ENCODE data around the gene BICRA.

Gene BICRA

DNA sequence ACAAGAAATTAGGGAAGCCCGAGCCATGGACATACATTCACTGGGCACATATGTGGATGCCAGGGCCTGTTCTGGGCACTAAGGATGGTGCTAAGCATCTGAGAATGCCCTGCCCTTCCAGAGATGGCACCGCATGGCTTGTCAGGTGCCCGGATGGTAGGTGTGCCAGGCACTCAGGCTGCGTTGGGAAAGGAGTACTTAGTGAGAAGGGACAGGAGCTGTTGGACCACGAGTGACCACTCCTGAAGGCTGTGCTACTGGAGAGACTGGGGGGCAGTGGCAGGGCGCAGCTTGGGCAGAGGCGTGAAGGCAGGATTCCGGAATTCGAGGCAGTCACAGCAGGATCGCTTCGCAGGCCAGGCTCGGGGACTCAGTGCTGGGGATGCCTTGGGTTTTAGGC lies 66.3 kb downstream of the BICRA start:
- no peak for FAIRE-seq
- TF ChIP-seq POLR2A (IDR thresholded peaks at IDR 0.05; ENCODE audit: low read depth, low read length), result no peak
- DNase-seq (ENCODE audit: insufficient read length, low spot score), result no peak

- no peak for TF ChIP-seq POLR2A (IDR thresholded peaks at IDR 0.05; ENCODE audit: low read depth, low read length)
- FAIRE-seq, result no peak
- no peak for DNase-seq (ENCODE audit: insufficient read length, low spot score)
Observed at GRCh38 chr19:47675859-47676258, 66.9 kb downstream of the BICRA start.

- no peak for DNase-seq (ENCODE audit: insufficient read length, low spot score)
- no peak for TF ChIP-seq POLR2A (IDR thresholded peaks at IDR 0.05; ENCODE audit: low read depth, low read length)
- FAIRE-seq, result no peak
Observed at GRCh38 chr19:47676811-47677210, 67.9 kb downstream of the BICRA start.

DNA sequence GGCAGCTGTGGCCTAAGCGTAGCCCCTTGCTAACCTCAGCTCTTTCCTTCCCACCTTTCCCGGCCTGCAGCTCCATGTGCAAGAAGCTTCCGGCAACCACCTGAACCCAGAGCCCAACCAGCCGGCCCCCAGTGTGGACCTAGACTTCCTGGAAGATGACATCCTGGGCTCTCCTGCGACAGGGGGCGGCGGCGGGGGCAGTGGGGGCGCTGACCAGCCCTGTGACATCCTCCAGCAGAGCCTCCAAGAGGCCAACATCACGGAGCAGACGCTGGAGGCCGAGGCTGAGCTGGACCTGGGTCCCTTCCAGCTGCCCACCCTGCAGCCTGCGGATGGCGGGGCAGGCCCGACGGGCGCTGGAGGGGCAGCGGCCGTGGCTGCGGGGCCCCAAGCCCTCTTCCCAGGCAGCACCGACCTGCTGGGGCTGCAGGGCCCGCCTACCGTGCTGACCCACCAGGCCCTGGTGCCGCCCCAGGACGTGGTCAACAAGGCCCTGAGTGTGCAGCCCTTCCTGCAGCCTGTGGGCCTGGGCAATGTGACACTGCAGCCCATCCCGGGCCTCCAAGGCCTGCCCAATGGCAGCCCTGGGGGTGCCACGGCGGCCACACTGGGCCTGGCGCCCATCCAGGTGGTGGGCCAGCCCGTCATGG lies 70.4 kb downstream of the BICRA start:
- FAIRE-seq, result no peak
- TF ChIP-seq POLR2A (IDR thresholded peaks at IDR 0.05; ENCODE audit: low read depth, low read length), result no peak
- DNase-seq (ENCODE audit: insufficient read length, low spot score), result no peak

DNA sequence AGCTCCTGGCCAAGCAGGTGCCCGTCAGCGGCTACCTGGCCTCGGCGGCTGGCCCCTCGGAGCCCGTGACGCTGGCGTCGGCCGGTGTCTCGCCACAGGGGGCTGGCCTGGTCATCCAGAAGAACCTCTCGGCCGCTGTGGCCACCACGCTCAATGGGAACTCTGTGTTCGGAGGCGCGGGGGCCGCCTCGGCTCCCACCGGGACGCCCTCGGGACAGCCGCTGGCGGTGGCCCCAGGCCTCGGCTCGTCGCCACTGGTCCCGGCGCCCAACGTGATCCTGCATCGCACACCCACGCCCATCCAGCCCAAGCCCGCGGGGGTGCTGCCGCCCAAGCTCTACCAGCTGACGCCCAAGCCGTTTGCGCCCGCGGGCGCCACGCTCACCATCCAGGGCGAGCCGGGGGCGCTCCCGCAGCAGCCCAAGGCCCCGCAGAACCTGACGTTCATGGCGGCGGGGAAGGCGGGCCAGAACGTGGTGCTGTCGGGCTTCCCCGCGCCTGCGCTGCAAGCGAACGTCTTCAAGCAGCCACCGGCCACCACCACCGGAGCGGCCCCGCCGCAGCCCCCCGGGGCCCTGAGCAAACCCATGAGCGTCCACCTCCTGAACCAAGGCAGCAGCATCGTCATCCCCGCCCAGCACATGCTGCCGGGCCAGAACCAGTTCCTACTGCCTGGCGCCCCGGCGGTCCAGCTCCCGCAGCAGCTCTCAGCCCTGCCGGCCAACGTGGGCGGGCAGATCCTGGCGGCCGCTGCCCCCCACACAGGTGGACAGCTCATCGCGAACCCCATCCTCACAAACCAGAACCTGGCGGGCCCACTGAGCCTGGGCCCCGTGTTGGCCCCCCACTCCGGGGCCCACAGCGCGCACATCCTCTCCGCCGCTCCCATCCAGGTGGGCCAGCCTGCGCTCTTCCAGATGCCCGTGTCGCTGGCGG lies 71.3 kb downstream of the BICRA start:
- FAIRE-seq, result no peak
- no peak for TF ChIP-seq POLR2A (IDR thresholded peaks at IDR 0.05; ENCODE audit: low read depth, low read length)

GRCh38 chr19:47680858-47681332 lies 72.0 kb downstream of the BICRA start:
- no peak for TF ChIP-seq POLR2A (IDR thresholded peaks at IDR 0.05; ENCODE audit: low read depth, low read length)
- no peak for FAIRE-seq
- no peak for DNase-seq (ENCODE audit: insufficient read length, low spot score)

More for the DNA sequence above, 71.3 kb downstream of the BICRA start:
- DNase-seq (ENCODE audit: insufficient read length, low spot score), result no peak

DNA sequence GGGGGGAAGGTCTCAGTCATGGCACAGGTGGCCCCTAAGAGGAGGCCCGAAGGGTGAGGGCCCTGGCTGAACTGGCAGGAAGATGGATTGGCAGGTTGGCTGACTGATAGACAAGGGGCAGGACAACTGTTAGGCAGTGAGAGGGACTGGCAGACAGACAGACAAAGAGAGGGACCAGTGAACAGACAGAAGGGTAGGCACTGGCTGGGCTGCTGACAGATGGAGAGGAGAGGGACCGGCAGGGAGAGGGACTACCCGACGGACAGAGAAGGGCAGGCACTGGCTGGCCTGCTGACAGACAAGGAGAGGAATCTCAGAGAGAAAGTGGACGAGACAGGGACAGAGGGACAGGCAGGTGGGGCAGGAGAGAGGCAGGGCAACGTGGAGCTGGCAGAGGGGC lies 72.5 kb downstream of the BICRA start:
- no peak for DNase-seq (ENCODE audit: insufficient read length, low spot score)
- FAIRE-seq, result no peak
- no peak for TF ChIP-seq POLR2A (IDR thresholded peaks at IDR 0.05; ENCODE audit: low read depth, low read length)

DNA sequence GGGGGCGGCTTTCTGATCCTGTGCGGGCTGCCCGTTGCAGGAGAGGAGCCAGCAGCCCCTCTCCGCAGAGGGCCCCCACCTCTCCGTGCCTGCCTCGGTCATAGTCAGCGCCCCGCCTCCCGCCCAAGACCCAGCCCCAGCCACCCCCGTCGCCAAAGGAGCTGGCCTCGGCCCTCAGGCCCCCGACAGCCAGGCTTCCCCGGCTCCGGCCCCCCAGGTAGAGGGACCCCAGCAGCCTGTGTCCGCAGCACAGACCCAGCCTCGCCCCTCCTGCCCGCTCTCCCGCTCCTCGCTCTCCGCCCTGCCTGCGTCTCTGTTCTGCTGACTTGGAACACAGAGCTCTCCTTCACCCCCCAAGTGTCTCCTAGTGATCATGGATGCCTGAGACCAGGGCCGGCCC lies 73.0 kb downstream of the BICRA start:
- no peak for DNase-seq (ENCODE audit: insufficient read length, low spot score)
- no peak for TF ChIP-seq POLR2A (IDR thresholded peaks at IDR 0.05; ENCODE audit: low read depth, low read length)
- FAIRE-seq, result no peak

DNA sequence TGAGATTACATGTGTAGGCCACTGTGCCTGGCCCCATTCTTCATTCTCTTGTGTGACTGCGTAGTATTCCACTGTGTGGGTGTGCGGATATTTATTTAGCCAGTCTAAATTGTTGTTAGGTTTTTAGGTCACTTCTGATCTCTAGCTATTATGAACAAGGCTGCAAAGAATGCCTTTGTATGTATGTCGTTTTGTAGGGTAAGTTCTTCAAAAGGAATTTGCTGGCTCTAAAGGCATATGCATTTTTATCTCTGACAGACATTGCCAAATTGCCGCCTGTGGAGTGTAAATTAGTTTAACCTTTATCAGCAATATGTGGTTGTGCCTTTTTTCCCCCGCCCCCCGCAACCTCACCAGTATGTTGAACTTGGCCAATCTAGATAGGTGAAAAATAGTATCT lies 74.0 kb downstream of the BICRA start:
- no peak for FAIRE-seq
- DNase-seq (ENCODE audit: insufficient read length, low spot score), result no peak
- no peak for TF ChIP-seq POLR2A (IDR thresholded peaks at IDR 0.05; ENCODE audit: low read depth, low read length)

DNA sequence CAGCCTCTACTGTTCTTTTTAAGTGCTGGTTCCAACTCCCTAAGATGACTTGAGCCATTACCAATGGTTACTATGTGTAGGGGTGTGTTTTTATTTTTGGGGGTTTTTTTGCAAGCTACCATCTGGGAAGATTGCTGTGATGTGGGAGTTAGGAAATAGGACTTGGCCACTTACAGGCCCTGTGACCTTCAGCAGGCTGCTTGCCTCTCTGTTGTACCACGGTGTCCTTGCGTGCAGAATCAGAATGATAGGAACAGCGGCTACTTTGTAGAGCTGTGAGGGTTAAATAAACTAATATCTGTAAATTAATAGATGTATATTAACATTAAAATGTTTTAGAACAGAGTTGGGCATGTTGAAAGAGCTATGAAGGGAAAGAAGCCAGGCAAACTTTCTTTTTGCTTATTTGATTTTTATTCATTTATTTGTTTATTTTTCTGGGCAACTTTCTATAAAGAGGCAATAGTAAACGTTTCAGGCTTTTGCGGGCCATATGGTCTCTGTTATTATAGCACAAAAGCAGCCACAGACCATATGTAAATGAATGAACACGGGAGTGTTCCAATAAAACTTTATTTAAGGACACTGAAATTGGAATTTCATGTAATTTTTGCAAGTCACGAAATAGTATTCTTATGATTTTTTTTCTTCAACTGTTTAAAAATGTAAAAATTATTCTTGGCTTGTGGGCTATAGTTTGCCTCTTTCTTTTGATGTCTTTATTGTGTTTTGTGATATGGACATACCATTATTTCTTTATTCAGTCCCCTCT lies 77.9 kb downstream of the BICRA start:
- FAIRE-seq (no peak), DNase-seq (ENCODE audit: insufficient read length, low spot score) (no peak)
- no peak for TF ChIP-seq POLR2A (IDR thresholded peaks at IDR 0.05; ENCODE audit: low read depth, low read length)

- FAIRE-seq, result no peak
Observed at GRCh38 chr19:47687906-47688305, 79.0 kb downstream of the BICRA start.

GRCh38 chr19:47691090-47691489 lies 82.2 kb downstream of the BICRA start:
- TF ChIP-seq POLR2A (IDR thresholded peaks at IDR 0.05; ENCODE audit: low read depth, low read length), result no peak
- FAIRE-seq (no peak), DNase-seq (ENCODE audit: insufficient read length, low spot score) (no peak)

More at GRCh38 chr19:47687906-47688305, 79.0 kb downstream of the BICRA start:
- TF ChIP-seq POLR2A (IDR thresholded peaks at IDR 0.05; ENCODE audit: low read depth, low read length), result no peak
- DNase-seq (ENCODE audit: insufficient read length, low spot score), result no peak

- DNase-seq (ENCODE audit: insufficient read length, low spot score), result no peak
- TF ChIP-seq POLR2A (IDR thresholded peaks at IDR 0.05; ENCODE audit: low read depth, low read length), result no peak
- FAIRE-seq, result no peak
Observed at GRCh38 chr19:47691782-47692181, 82.8 kb downstream of the BICRA start.

DNA sequence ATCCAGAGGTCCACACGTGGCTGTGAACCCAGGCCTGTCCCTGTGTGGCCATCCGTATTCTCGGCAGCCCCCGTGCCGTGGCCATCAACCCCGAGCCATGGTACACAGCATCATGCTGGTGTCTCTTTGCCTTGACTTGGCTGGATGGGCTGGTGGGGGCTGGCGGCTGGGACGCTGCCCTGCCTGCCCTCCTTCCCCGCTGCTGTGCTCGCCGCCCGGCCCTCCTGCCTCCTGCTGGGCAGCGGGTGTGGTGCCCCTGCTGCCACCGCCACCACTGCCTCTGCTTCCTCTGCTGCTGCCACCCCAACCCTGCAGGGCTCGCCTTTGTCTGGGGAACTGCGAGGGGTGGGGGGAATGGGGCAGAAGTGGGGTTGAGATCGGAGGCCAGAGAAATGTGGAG lies 84.6 kb downstream of the BICRA start:
- DNase-seq (ENCODE audit: insufficient read length, low spot score), result no peak
- no peak for FAIRE-seq
- TF ChIP-seq POLR2A (IDR thresholded peaks at IDR 0.05; ENCODE audit: low read depth, low read length), result no peak

All from H54 (cell line).